ENCODE measurements around the gene GMDS.

The GMDS gene

GRCh38 chr6:1798303-1798964 lies 447.0 kb downstream of the GMDS start:
- no peak for TF ChIP-seq CTCF (IDR thresholded peaks at IDR 0.05; ENCODE audit: insufficient read depth, low read depth, low read length, missing control alignments)
- no peak for DNase-seq (ENCODE audit: low read depth)
- H3K4me3 ChIP-seq (ENCODE audit: low read depth, low read length): no peak overlapping the region

GRCh38 chr6:1797801-1798200 lies 447.6 kb downstream of the GMDS start:
- peak; percentile 22 for DNase-seq (ENCODE audit: low read depth)
- H3K4me3 ChIP-seq (ENCODE audit: low read depth, low read length): no peak overlapping the region
- no peak for TF ChIP-seq CTCF (IDR thresholded peaks at IDR 0.05; ENCODE audit: insufficient read depth, low read depth, low read length, missing control alignments)

- H3K4me3 ChIP-seq (ENCODE audit: low read depth, low read length): no peak overlapping the region
- peak; percentile 75 for DNase-seq (ENCODE audit: low read depth)
- no peak for TF ChIP-seq CTCF (IDR thresholded peaks at IDR 0.05; ENCODE audit: insufficient read depth, low read depth, low read length, missing control alignments)
Measured at GRCh38 chr6:1796706-1797529, 448.5 kb downstream of the GMDS start.

- DNase-seq (ENCODE audit: low read depth): no peak
- no peak overlapping the region for H3K4me3 ChIP-seq (ENCODE audit: low read depth, low read length)
- TF ChIP-seq CTCF (IDR thresholded peaks at IDR 0.05; ENCODE audit: insufficient read depth, low read depth, low read length, missing control alignments): no peak
Measured at GRCh38 chr6:1795910-1796309, 449.5 kb downstream of the GMDS start.

- peak; percentile 56 for TF ChIP-seq CTCF (IDR thresholded peaks at IDR 0.05; ENCODE audit: insufficient read depth, low read depth, low read length, missing control alignments)
- peak; percentile 45 for DNase-seq (ENCODE audit: low read depth)
- H3K4me3 ChIP-seq (ENCODE audit: low read depth, low read length): no peak overlapping the region
Measured at GRCh38 chr6:1792989-1793388, 452.4 kb downstream of the GMDS start.

- TF ChIP-seq CTCF (IDR thresholded peaks at IDR 0.05; ENCODE audit: insufficient read depth, low read depth, low read length, missing control alignments): no peak
- H3K4me3 ChIP-seq (ENCODE audit: low read depth, low read length): no peak overlapping the region
- no peak for DNase-seq (ENCODE audit: low read depth)
Measured at GRCh38 chr6:1790684-1791083, 454.7 kb downstream of the GMDS start.
